A549 (cell line): ENCODE results near the gene FBXL5.

ENCODE experiments used
- BHLHE40 ChIP-seq: IDR thresholded peaks from 2 replicates; pipeline ENCODE4 v1.6.1; 2012; ENCODE audit warnings: low read depth, low read length, inconsistent platforms
- CHD2 ChIP-seq: fragments of 150-350 bp; IDR thresholded peaks from 2 replicates; pipeline ENCODE4 v1.6.1; 2014; ENCODE audit warnings: low read length; ENCODE audit not compliant: partially characterized antibody
- CTCF ChIP-seq: fragments of >200 bp; sonication (Bioruptor Twin); formaldehyde crosslinking; IDR thresholded peaks from 3 replicates; pipeline ENCODE4 v1.5.1; 2016
- EHMT2 ChIP-seq: fragments of 200-600 bp; sonication (generic); IDR thresholded peaks from 2 replicates; pipeline ENCODE4 v1.6.1; 2016; ENCODE audit warnings: antibody characterized with exemption, low read depth, mild to moderate bottlenecking, moderate library complexity
- JUN ChIP-seq, 2 experiments: fragments of >200 bp; sonication (Bioruptor Twin); formaldehyde crosslinking; IDR thresholded peaks; 2 replicates in 1 of 2; 3 replicates in 1 of 2; pipeline ENCODE4 v1.6.1; 2016 to 2017
- PHF8 ChIP-seq: fragments of 200-600 bp; sonication (generic); IDR thresholded peaks from 2 replicates; pipeline ENCODE4 v1.6.1; 2016; ENCODE audit warnings: low read depth, mild to moderate bottlenecking, antibody characterized with exemption, moderate library complexity, borderline replicate concordance
- POLR2A ChIP-seq: IDR thresholded peaks from 2 replicates; pipeline ENCODE4 v1.6.1; 2012; ENCODE audit warnings: mild to moderate bottlenecking, low read length
- TF ChIP-seq, protein P1 (sequence below): fragments of 450-650 bp; IDR thresholded peaks from 2 replicates; pipeline ENCODE4 v1.6.1; 2014; ENCODE audit warnings: antibody characterized with exemption
- TF ChIP-seq, protein P2 (sequence below): fragments of 250-450 bp; sonication (Bioruptor Pico); IDR thresholded peaks from 2 replicates; pipeline ENCODE4 v1.5.0; 2021; ENCODE audit warnings: mild to moderate bottlenecking, moderate library complexity, borderline replicate concordance

DNA sequence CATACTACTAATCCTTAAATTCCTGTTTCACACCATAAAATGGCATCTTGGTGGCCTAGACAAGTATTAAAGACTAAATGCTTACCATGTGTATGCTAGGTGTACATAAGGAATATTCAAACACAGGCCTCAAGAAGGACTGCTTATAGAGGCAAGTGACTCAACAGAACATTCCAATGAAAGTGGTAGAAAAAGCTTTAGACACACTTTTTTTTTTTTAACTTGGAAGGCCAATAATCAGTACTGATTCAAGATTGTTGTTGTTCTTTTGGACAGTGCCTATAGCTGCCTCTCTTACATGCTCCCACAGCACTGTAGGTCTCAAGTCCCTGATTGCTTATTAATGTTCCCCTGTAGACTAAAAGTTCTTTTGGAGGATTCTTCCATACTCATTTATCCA lies 77.6 kb downstream of the FBXL5 start:
- no peak for TF ChIP-seq PHF8
- no peak for TF ChIP-seq CTCF
- no peak for TF ChIP-seq BHLHE40
- TF ChIP-seq, protein P1, sequence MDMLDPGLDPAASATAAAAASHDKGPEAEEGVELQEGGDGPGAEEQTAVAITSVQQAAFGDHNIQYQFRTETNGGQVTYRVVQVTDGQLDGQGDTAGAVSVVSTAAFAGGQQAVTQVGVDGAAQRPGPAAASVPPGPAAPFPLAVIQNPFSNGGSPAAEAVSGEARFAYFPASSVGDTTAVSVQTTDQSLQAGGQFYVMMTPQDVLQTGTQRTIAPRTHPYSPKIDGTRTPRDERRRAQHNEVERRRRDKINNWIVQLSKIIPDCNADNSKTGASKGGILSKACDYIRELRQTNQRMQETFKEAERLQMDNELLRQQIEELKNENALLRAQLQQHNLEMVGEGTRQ, result no peak
- no peak for TF ChIP-seq CHD2
- no peak for TF ChIP-seq JUN (IDR thresholded peaks at IDR 0.05)
- no peak for TF ChIP-seq POLR2A
- TF ChIP-seq, protein P2, sequence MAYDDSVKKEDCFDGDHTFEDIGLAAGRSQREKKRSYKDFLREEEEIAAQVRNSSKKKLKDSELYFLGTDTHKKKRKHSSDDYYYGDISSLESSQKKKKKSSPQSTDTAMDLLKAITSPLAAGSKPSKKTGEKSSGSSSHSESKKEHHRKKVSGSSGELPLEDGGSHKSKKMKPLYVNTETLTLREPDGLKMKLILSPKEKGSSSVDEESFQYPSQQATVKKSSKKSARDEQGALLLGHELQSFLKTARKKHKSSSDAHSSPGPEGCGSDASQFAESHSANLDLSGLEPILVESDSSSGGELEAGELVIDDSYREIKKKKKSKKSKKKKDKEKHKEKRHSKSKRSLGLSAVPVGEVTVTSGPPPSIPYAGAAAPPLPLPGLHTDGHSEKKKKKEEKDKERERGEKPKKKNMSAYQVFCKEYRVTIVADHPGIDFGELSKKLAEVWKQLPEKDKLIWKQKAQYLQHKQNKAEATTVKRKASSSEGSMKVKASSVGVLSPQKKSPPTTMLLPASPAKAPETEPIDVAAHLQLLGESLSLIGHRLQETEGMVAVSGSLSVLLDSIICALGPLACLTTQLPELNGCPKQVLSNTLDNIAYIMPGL (CRISPR knock-in tag), result no peak
- no peak for TF ChIP-seq EHMT2
